NOMO-1 treated with DMSO at 0.1 percent for 48 hours (cell line): ENCODE data around the gene PARD3.

Experiments used
- DNase-seq: peaks from one replicate; lab custom pipeline; 2025; ENCODE audit not compliant: unreplicated experiment; lab: John Stamatoyannopoulos, UW

Gene PARD3

GRCh38 chr10:34627741-34628140 lies 187.4 kb downstream of the PARD3 start:
- no peak for DNase-seq

- DNase-seq, result peak; percentile 62
Measured at GRCh38 chr10:34627331-34627730, 187.8 kb downstream of the PARD3 start.

GRCh38 chr10:34626158-34626880 lies 188.8 kb downstream of the PARD3 start:
- no peak for DNase-seq

- no peak for DNase-seq
Measured at GRCh38 chr10:34624323-34625153, 190.6 kb downstream of the PARD3 start.

GRCh38 chr10:34622945-34623344 lies 192.2 kb downstream of the PARD3 start:
- no peak for DNase-seq

- no peak for DNase-seq
Measured at GRCh38 chr10:34618611-34619010, 196.5 kb downstream of the PARD3 start.

GRCh38 chr10:34615770-34616169 lies 199.3 kb downstream of the PARD3 start:
- no peak for DNase-seq

- DNase-seq, result no peak
Measured at GRCh38 chr10:34613491-34613890, 201.6 kb downstream of the PARD3 start.

- DNase-seq, result no peak
Measured at GRCh38 chr10:34612938-34613337, 202.2 kb downstream of the PARD3 start.

GRCh38 chr10:34612446-34612845 lies 202.7 kb downstream of the PARD3 start:
- no peak for DNase-seq

- no peak for DNase-seq
Measured at GRCh38 chr10:34609287-34609940, 205.7 kb downstream of the PARD3 start.

GRCh38 chr10:34607894-34608293 lies 207.2 kb downstream of the PARD3 start:
- DNase-seq, result no peak

- DNase-seq, result no peak
Measured at GRCh38 chr10:34606890-34607289, 208.2 kb downstream of the PARD3 start.

GRCh38 chr10:34602478-34602877 lies 212.6 kb downstream of the PARD3 start:
- DNase-seq, result no peak

- DNase-seq, result no peak
Measured at GRCh38 chr10:34601691-34602090, 213.4 kb downstream of the PARD3 start.

GRCh38 chr10:34599026-34599795 lies 215.9 kb downstream of the PARD3 start:
- no peak for DNase-seq

GRCh38 chr10:34596351-34596750 lies 218.7 kb downstream of the PARD3 start:
- no peak for DNase-seq

- no peak for DNase-seq
Measured at GRCh38 chr10:34593930-34594329, 221.2 kb downstream of the PARD3 start.

- DNase-seq, result no peak
Measured at GRCh38 chr10:34593374-34593890, 221.7 kb downstream of the PARD3 start.

GRCh38 chr10:34590793-34591192 lies 224.3 kb downstream of the PARD3 start:
- no peak for DNase-seq

GRCh38 chr10:34589275-34589674 lies 225.8 kb downstream of the PARD3 start:
- DNase-seq, result no peak
